K562 (cell line): Measurements from ENCODE around the gene CFAP90. TPM values are rescaled to one million over a fixed set of nuclear protein-coding genes. Genes with fewer than 3 reads are reported as not detected.

Experiments
- ATF1 ChIP-seq, 2 experiments: fragments of 450-650 bp in 1 of 2; IDR thresholded peaks; 2 replicates each; pipeline ENCODE4 v1.6.1; 2016; ENCODE audit warnings: missing compliant biosample characterization in 1 of 2, missing genetic modification characterization in 1 of 2
- CC2D1A ChIP-seq: fragments of 450-650 bp; IDR thresholded peaks from 2 replicates; pipeline ENCODE4 v1.6.1; 2017; ENCODE audit warnings: mild to moderate bottlenecking
- CCAR2 ChIP-seq: fragments of 200-400 bp; formaldehyde crosslinking; IDR thresholded peaks from 2 replicates; pipeline ENCODE4 v1.6.1; 2017; ENCODE audit warnings: mild to moderate bottlenecking, low read depth, low read length
- CTBP1 ChIP-seq: fragments of 450-650 bp; IDR thresholded peaks from 2 replicates; pipeline ENCODE4 v1.6.1; 2016; ENCODE audit warnings: borderline replicate concordance
- FOXK2 ChIP-seq, 2 experiments: fragments of 450-650 bp; IDR thresholded peaks in 1 of 2; conservative IDR thresholded peaks in 1 of 2; 2 replicates each; pipeline ENCODE4 v1.6.1; 2016; ENCODE audit warnings: low read depth in 2 of 2, mild to moderate bottlenecking in 1 of 2
- KDM4B ChIP-seq, 2 experiments: fragments of 450-650 bp in 1 of 2; sonication (generic) in 1 of 2; IDR thresholded peaks; 2 replicates each; pipeline ENCODE4 v1.6.1; 2016 to 2017; ENCODE audit warnings: borderline replicate concordance in 2 of 2, antibody characterized with exemption in 1 of 2, low read depth in 1 of 2, mild to moderate bottlenecking in 1 of 2
- KLF16 ChIP-seq: IDR thresholded peaks from 2 replicates; pipeline ENCODE4 v1.6.1; 2016; ENCODE audit warnings: antibody characterized with exemption
- MNT ChIP-seq, 2 experiments: fragments of 450-650 bp; conservative IDR thresholded peaks; 2 replicates each; pipeline ENCODE4 v1.6.1; 2017; ENCODE audit warnings: mild to moderate bottlenecking in 2 of 2, moderate library complexity in 2 of 2
- NR3C1 ChIP-seq: sonication (generic); formaldehyde crosslinking; IDR thresholded peaks from 2 replicates; pipeline ENCODE4 v1.8.1; 2022; ENCODE audit warnings: missing genetic modification reagents
- TARDBP ChIP-seq: fragments of 450-650 bp; IDR thresholded peaks from 2 replicates; pipeline ENCODE4 v1.6.1; 2016
- TBL1XR1 ChIP-seq, 2 experiments: IDR thresholded peaks; 2 replicates each; pipeline ENCODE4 v1.6.1; 2012; ENCODE audit warnings: improper control_type of control experiment in 2 of 2, low read length in 2 of 2, mild to moderate bottlenecking in 1 of 2
- TFAP4 ChIP-seq: sonication (generic); formaldehyde crosslinking; IDR thresholded peaks from 2 replicates; pipeline ENCODE4 v1.8.0; 2022; ENCODE audit warnings: missing genetic modification reagents, mild to moderate bottlenecking, moderate library complexity, borderline replicate concordance
- U2AF1 ChIP-seq: fragments of 200-400 bp; formaldehyde crosslinking; optimal IDR thresholded peaks from 2 replicates; pipeline ENCODE3; 2017; ENCODE audit warnings: mild to moderate bottlenecking, low read depth, low read length, moderate library complexity
- ZBTB11 ChIP-seq, 3 experiments: fragments of 200-800 bp in 1 of 3; fragments of 250-450 bp in 1 of 3; fragments of 450-650 bp in 1 of 3; sonication (Bioruptor Pico) in 1 of 3; sonication (Bioruptor generic) in 1 of 3; formaldehyde crosslinking in 1 of 3; IDR thresholded peaks; 2 replicates each; pipeline versions ENCODE4 v1.6.1 to v1.8.0; 2016 to 2022; ENCODE audit warnings: mild to moderate bottlenecking in 2 of 3, missing genetic modification characterization in 2 of 3, missing compliant biosample characterization in 1 of 3, moderate library complexity in 1 of 3
- ZBTB33 ChIP-seq: sonication (generic); formaldehyde crosslinking; IDR thresholded peaks from 2 replicates; pipeline ENCODE4 v1.8.1; 2023; ENCODE audit warnings: mild to moderate bottlenecking, missing genetic modification reagents
- ZNF232 ChIP-seq: sonication (generic); formaldehyde crosslinking; IDR thresholded peaks from 2 replicates; pipeline ENCODE4 v1.8.0; 2022; ENCODE audit warnings: mild to moderate bottlenecking, missing genetic modification reagents
- ZNF830 ChIP-seq: fragments of 250-450 bp; sonication (Bioruptor Pico); IDR thresholded peaks from 2 replicates; pipeline ENCODE4 v1.5.0; 2021; ENCODE audit warnings: mild to moderate bottlenecking
- polyA plus RNA-seq, 8 experiments: library from polyadenylated mRNA; depleted of rRNA in 4 of 8; stranded (reverse) in 5 of 8; unstranded in 3 of 8; fragments of >200 nt; fragmentation: Nextera tagmentation in 2 of 8; fragmentation: Illumina TruSeq in 1 of 8; extraction: Ambion mirVana in 2 of 8; extraction: Trizol in 1 of 8; gene quantifications; 2 replicates each; pipeline versions ENCODE4 v1.2.1 to v1.2.3, GENCODE V29; 2011 to 2014; ENCODE audit warnings: inconsistent platforms in 1 of 8, missing spikeins in 1 of 8
- total RNA-seq, 7 experiments: library from RNA; depleted of rRNA in 6 of 7; stranded (reverse); fragments of >200 nt in 6 of 7; fragmentation: Illumina TruSeq in 2 of 7; extraction: Trizol in 2 of 7; gene quantifications; 2 replicates each; pipeline versions ENCODE4 v1.2.1 to v1.2.3, GENCODE V29; 2011 to 2021; ENCODE audit warnings: low replicate concordance in 1 of 7

CFAP90 gene
- total and polyA plus RNA-seq, 9 of the 15 experiments (the other 6 are each of a cell fraction or from before 2014, with no cell fraction given), result not detected

- TF ChIP-seq TARDBP (0 out of 2 replicates have a peak, but pooled peaks have one; percentile 13), CTBP1 (peak; percentile 76), NR3C1 (CRISPR knock-in tag) (peak; percentile 79; the same call in 1 of the 2 replicates), KDM4B (IDR thresholded peaks at IDR 0.05; ENCODE audit: borderline replicate concordance in 2 of 2, low read depth in 1 of 2) (0 out of 4 replicates have a peak, but pooled peaks of 1 of the 2 experiments have one; percentile 18), TFAP4 (peak; percentile 73), KLF16 (peak; percentile 28; the same call in 1 of the 2 replicates), MNT (conservative IDR thresholded peaks at IDR 0.05) (peak; percentile 90 to 93), ATF1 (CRISPR knock-in tag; IDR thresholded peaks at IDR 0.05) (peak; percentile 65), ATF1 (tag; IDR thresholded peaks at IDR 0.05) (peak; percentile 97), TBL1XR1 (IDR thresholded peaks at IDR 0.05; ENCODE audit: low read length in 2 of 2) (peak in 1 of 2 experiments; percentile 64; a peak in 2 of 4 replicates), ZBTB11 (CRISPR knock-in tag; IDR thresholded peaks at IDR 0.05) (0 out of 6 replicates have a peak, but pooled peaks of 1 of the 3 experiments have one; percentile 47), ZBTB33 (CRISPR knock-in tag) (0 out of 2 replicates have a peak, but pooled peaks have one; percentile 14), CCAR2 (no peak), U2AF1 (peak; percentile 66), CC2D1A (0 out of 2 replicates have a peak, but pooled peaks have one; percentile 19), ZNF830 (CRISPR knock-in tag) (no peak), ZNF232 (CRISPR knock-in tag) (peak; percentile 4; the same call in 1 of the 2 replicates), FOXK2 (conservative IDR thresholded peaks at IDR 0.05 in 1 of 2, IDR thresholded peaks at IDR 0.05 in 1 of 2; ENCODE audit: low read depth in 2 of 2) (peak in 1 of 2 experiments; percentile 45; a peak in 2 of 4 replicates)
Measured at GRCh38 chr5:7868773-7869473, 18.0 kb upstream of the CFAP90 start, which contains the start of the genes FASTKD3 and MTRR (continued).
